Measurements from ENCODE around the gene NRG2. TPM values are rescaled to one million over a fixed set of nuclear protein-coding genes. Genes with fewer than 3 reads are reported as not detected.

The NRG2 gene
- total RNA-seq, 1 experiment from 2014 or later: 0.91 TPM

- TF ChIP-seq ZFX (IDR thresholded peaks at IDR 0.05): no peak
- no peak for TF ChIP-seq ZBTB33 (IDR thresholded peaks at IDR 0.05; ENCODE audit: extremely low read depth, insufficient replicate concordance, low read length)
- TF ChIP-seq ELF1 (IDR thresholded peaks at IDR 0.05; ENCODE audit: borderline replicate concordance, low read depth): no peak
- no peak for TF ChIP-seq SIN3A (IDR thresholded peaks at IDR 0.05; ENCODE audit: low read depth)
- no peak for TF ChIP-seq RAD21 (IDR thresholded peaks at IDR 0.05; ENCODE audit: low read depth)
Observed at GRCh38 chr5:140041099-140041491, 2.0 kb downstream of the NRG2 start (continued).

GRCh38 chr5:140040358-140040757 is 2.7 kb downstream of the NRG2 start:
- TF ChIP-seq MAX (IDR thresholded peaks at IDR 0.05) (no peak), EGR1 (IDR thresholded peaks at IDR 0.05; ENCODE audit: low read depth) (no peak), CEBPB (IDR thresholded peaks at IDR 0.05; ENCODE audit: low read depth) (no peak), ELF1 (IDR thresholded peaks at IDR 0.05; ENCODE audit: borderline replicate concordance, low read depth) (no peak), YY1 (IDR thresholded peaks at IDR 0.05; ENCODE audit: extremely low read depth, insufficient replicate concordance, low read depth, low read length) (no peak), POLR2AphosphoS5 (IDR thresholded peaks at IDR 0.05; ENCODE audit: low read depth, low read length) (no peak), ZNF274 (IDR thresholded peaks at IDR 0.05; ENCODE audit: low read depth, low read length) (no peak)
- ChIA-PET RAD21 (ENCODE audit: low non-redundant PET in 1 of 2, low total read pairs in 2 of 2, uncharacterized antibody in 2 of 2, unreplicated experiment in 2 of 2) (no interaction called here), CTCF (interaction anchor here (0.6 to 0.8 kb wide), 2 partner anchors 20 to 32 kb away, joined by 3 to 4 read pairs; no protein-coding TSS in a partner anchor), POLR2A (interaction anchor here (1.2 kb wide), 1 partner anchor 81 kb away, joined by 3 read pairs; no protein-coding TSS in a partner anchor)
- intact Hi-C loops (cut with micrococcal nuclease): no loop called here
- Histone ChIP-seq H3K9me3 (ENCODE audit: control insufficient read depth in 1 of 2, insufficient read depth in 1 of 2, low read depth in 1 of 2, low read length in 2 of 2) (no peaks in the 10 kb centered on the region), H3K27me3 (ENCODE audit: insufficient read depth, low read length) (no peaks in the 10 kb centered on the region), H3K36me3 (ENCODE audit: control insufficient read depth in 1 of 2, insufficient read depth in 2 of 2, low read length in 2 of 2) (no peaks in the 10 kb centered on the region), H3K9ac (ENCODE audit: low read length) (no peak overlapping the region), H3K4me2 (ENCODE audit: low read length) (no peak overlapping the region), H4K20me1 (ENCODE audit: insufficient read depth) (no peaks in the 10 kb centered on the region), H3K4me1 (ENCODE audit: control insufficient read depth in 1 of 2, insufficient read depth in 2 of 2, low read length in 2 of 2) (peaks cover 3 to 27% of the 10 kb centered on the region in 2 experiments; a peak in 3 of 4 replicates), H3K4me3 (replicated peaks in 1 of 2; ENCODE audit: low read depth in 1 of 2, low read length in 2 of 2) (no peak overlapping the region), H3K9me2 (ENCODE audit: insufficient read depth) (no peaks in the 10 kb centered on the region), H3K79me2 (ENCODE audit: insufficient read depth, low read length) (no peaks in the 10 kb centered on the region), H3K27ac (ENCODE audit: low read depth, low read length) (no peak overlapping the region), H2AFZ (ENCODE audit: low read depth, low read length, poor library complexity, severe bottlenecking) (no peak overlapping the region)
- DNase-seq (ENCODE audit: low read depth, low spot score): no peak
- BruUV-seq (replicated peaks): no TSS peak
- no peak for ATAC-seq
